ENCODE measurements around the gene PGPEP1. TPM values are rescaled to one million over a fixed set of nuclear protein-coding genes. Genes with fewer than 3 reads are reported as not detected.

The PGPEP1 gene
- total and polyA plus RNA-seq, 10 of the 15 experiments (the other 5 are each of a cell fraction or from before 2014, with no cell fraction given) = 13.8 to 39.4 (median 17.0) TPM

DNA sequence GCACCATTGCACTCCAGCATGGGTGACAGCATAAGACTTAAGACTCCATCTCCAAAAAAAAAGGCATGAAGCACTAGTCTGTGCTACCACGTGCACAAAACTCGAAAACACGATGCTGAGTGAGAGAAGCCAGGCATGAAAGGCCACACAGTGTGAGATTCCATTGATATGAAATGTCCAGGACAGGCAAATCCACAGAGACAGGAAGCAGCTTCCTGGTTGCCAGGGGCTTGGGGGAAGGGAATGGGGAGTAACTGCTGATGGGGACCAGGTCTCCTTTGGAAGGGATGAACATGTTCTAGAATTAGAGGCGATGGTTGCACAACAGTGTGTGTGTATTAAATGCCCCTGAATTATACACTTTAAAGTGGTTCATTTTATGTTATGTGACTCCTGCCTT lies 43.1 kb upstream of the PGPEP1 start:
- FAIRE-seq (no peak), ATAC-seq (no peak), DNase-seq (ENCODE audit: low read depth, low spot score) (no peak)
- Histone ChIP-seq H3K36me3 (ENCODE audit: control insufficient read depth in 2 of 2, insufficient read depth in 2 of 2, low read length in 1 of 2) (no peaks in the 10 kb centered on the region), H3K79me2 (ENCODE audit: control insufficient read depth, insufficient read depth, low read length) (peaks cover 2% of the 10 kb centered on the region), H4K20me1 (ENCODE audit: control insufficient read depth, insufficient read depth) (no peaks in the 10 kb centered on the region), H3K9ac (ENCODE audit: control insufficient read depth, insufficient read depth, low read length) (no peak overlapping the region), H2AFZ (ENCODE audit: control insufficient read depth, low read depth, low read length) (no peak overlapping the region), H3K4me1 (ENCODE audit: control insufficient read depth, insufficient read depth, low read length) (peaks cover 4% of the 10 kb centered on the region), H3K4me2 (ENCODE audit: control insufficient read depth, insufficient read depth) (no peak overlapping the region), H3K4me3 (no peak overlapping the region), H3K9me3 (replicated peaks; ENCODE audit: control insufficient read depth, insufficient read depth, low read length) (no peaks in the 10 kb centered on the region; the same call in 2 of the 3 replicates), H3K27ac (ENCODE audit: control insufficient read depth, insufficient read depth) (no peak overlapping the region), H3K27me3 (replicated peaks in 1 of 2; ENCODE audit: control insufficient read depth in 2 of 2, insufficient read depth in 2 of 2, low read length in 1 of 2) (no peaks in the 10 kb centered on the region; a peak in 1 of 4 replicates)
- ChIA-PET RAD21 (ENCODE audit: unreplicated experiment) (interaction anchor here (0.9 kb wide), 1 partner anchor 31 kb away, joined by 3 read pairs; no protein-coding TSS in a partner anchor), CTCF (interaction anchor here (2.0 kb wide), 1 partner anchor 17 kb away, joined by 8 read pairs; no protein-coding TSS in a partner anchor), SMC1A (ENCODE audit: uncharacterized antibody, unreplicated experiment) (no interaction called here), POLR2A (interaction anchor here (2.1 kb wide), 1 partner anchor 16 kb away, joined by 9 read pairs; the partner anchor contains the start of gene JUND)
- intact Hi-C loops (cut with micrococcal nuclease; ENCODE audit: unreplicated experiment) (no loop called here), in situ Hi-C loops (cut with MboI) (no loop called here)
- WGBS (ENCODE audit: insufficient coverage, insufficient replicate concordance, low lambda C conversion rate, missing lambda C conversion rate) = 66% methylated on average over 4 of the region's 4 CpGs
- no peak for TF ChIP-seq EZH2 (IDR thresholded peaks at IDR 0.05; ENCODE audit: borderline replicate concordance, control insufficient read depth, low read depth, low read length)
- no peak for TF ChIP-seq HDGF (IDR thresholded peaks at IDR 0.05)
- no peak for TF ChIP-seq ZZZ3 (IDR thresholded peaks at IDR 0.05; ENCODE audit: control insufficient read depth, insufficient read length, low read depth)
- BruUV-seq (replicated peaks) = no TSS peak

DNA sequence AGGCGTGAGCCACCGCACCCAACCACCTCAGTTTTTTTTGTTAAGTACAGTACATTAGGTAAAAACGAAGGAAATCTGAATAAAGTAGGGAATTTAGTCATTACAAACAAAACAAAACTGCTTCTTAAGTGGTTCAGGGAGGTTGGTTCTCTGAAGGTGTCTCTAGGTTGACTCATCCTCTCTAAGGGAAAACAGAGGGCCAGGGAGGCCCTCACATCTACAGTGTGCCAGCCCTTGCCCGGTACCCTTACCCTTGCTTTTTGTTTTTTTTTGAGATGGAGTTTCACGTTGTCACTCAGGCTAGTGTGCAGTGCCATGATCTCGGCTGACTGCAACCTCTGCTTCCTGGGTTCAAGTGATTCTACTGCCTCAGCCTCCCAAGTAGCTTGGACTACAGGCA lies 41.8 kb upstream of the PGPEP1 start:
- H2AFZ ChIP-seq (ENCODE audit: control insufficient read depth, low read depth, low read length) = no peak overlapping the region
- peaks cover 5% of the 10 kb centered on the region for H3K79me2 ChIP-seq (ENCODE audit: control insufficient read depth, insufficient read depth, low read length)
- H3K27ac ChIP-seq (ENCODE audit: control insufficient read depth, insufficient read depth) = no peak overlapping the region
- POLR2A ChIA-PET = interaction anchor here (1.5 kb wide), 1 partner anchor 18 kb away, joined by 3 read pairs; the partner anchor contains the start of gene JUND
- in situ Hi-C loops (cut with MboI) = no loop called here
- CTCF ChIA-PET = no interaction called here
- H3K36me3 ChIP-seq (ENCODE audit: control insufficient read depth in 2 of 2, insufficient read depth in 2 of 2, low read length in 1 of 2) = no peaks in the 10 kb centered on the region
- RAD21 ChIA-PET (ENCODE audit: unreplicated experiment) = no interaction called here
- DNase-seq (ENCODE audit: low read depth, low spot score) = no peak
- no peak overlapping the region for H3K9ac ChIP-seq (ENCODE audit: control insufficient read depth, insufficient read depth, low read length)
- no peak overlapping the region for H3K4me2 ChIP-seq (ENCODE audit: control insufficient read depth, insufficient read depth)
- intact Hi-C loops (cut with micrococcal nuclease; ENCODE audit: unreplicated experiment) = no loop called here
- no peaks in the 10 kb centered on the region for H4K20me1 ChIP-seq (ENCODE audit: control insufficient read depth, insufficient read depth)
- H3K4me1 ChIP-seq (ENCODE audit: control insufficient read depth, insufficient read depth, low read length) = peaks cover 2% of the 10 kb centered on the region; the same call in 1 of the 2 replicates
- H3K9me3 ChIP-seq (replicated peaks; ENCODE audit: control insufficient read depth, insufficient read depth, low read length) = no peaks in the 10 kb centered on the region; the same call in 2 of the 3 replicates
- TF ChIP-seq, protein P1, sequence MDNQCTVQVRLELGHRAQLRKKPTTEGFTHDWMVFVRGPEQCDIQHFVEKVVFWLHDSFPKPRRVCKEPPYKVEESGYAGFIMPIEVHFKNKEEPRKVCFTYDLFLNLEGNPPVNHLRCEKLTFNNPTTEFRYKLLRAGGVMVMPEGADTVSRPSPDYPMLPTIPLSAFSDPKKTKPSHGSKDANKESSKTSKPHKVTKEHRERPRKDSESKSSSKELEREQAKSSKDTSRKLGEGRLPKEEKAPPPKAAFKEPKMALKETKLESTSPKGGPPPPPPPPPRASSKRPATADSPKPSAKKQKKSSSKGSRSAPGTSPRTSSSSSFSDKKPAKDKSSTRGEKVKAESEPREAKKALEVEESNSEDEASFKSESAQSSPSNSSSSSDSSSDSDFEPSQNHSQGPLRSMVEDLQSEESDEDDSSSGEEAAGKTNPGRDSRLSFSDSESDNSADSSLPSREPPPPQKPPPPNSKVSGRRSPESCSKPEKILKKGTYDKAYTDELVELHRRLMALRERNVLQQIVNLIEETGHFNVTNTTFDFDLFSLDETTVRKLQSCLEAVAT (IDR thresholded peaks at IDR 0.05) = no peak
- TF ChIP-seq CHD4 (IDR thresholded peaks at IDR 0.05) = no peak
- SMC1A ChIA-PET (ENCODE audit: uncharacterized antibody, unreplicated experiment) = interaction anchor here (1.0 kb wide), 1 partner anchor 23 kb away, joined by 3 read pairs; no protein-coding TSS in a partner anchor
- no peaks in the 10 kb centered on the region; a peak in 1 of 4 replicates for H3K27me3 ChIP-seq (replicated peaks in 1 of 2; ENCODE audit: control insufficient read depth in 2 of 2, insufficient read depth in 2 of 2, low read length in 1 of 2)
- 52% methylated on average over 6 of the region's 6 CpGs for WGBS (ENCODE audit: insufficient coverage, insufficient replicate concordance, low lambda C conversion rate, missing lambda C conversion rate)
- FAIRE-seq = no peak
- no TSS peak for BruUV-seq (replicated peaks)
- no peak for ATAC-seq
- H3K4me3 ChIP-seq = no peak overlapping the region
